SU-DHL-6 (cell line): Measurements from ENCODE around the gene GABBR2.

ENCODE experiments used
- EZH2phosphoT487 ChIP-seq: fragments of 200-600 bp; sonication (generic), shearing (Covaris generic); conservative IDR thresholded peaks from 2 replicates; pipeline ENCODE4 v1.6.1; 2018; ENCODE audit warnings: mild to moderate bottlenecking, antibody characterized with exemption, low read length, moderate library complexity, mixed read lengths
- TF ChIP-seq, protein P1 (sequence below): fragments of 200-600 bp; sonication (generic); IDR thresholded peaks from one replicate; pipeline ENCODE4 v1.5.1; 2017; ENCODE audit warnings: antibody characterized with exemption, mild to moderate bottlenecking, low read length, moderate library complexity; ENCODE audit not compliant: insufficient read depth, poor library complexity, severe bottlenecking

DNA sequence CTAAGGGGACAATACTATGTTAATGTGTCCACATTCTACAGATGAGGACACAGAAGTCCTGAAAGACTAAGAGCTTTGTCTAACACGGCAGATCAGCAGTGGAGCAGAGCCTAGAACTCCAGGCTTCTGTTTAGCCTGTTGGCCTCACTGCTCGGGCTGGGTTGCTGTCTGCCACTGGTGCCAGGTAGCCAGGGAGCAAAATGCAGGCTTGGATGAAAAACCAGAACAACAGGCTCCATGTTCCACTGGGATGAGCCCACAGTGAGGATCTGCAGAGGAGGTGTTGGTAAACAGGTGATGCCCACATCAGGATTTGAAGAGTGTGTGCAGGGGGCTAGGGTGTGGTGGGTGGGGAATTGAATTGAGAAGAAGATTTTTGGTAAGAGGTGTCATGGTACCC is 339.3 kb downstream of the GABBR2 start:
- TF ChIP-seq, protein P1, sequence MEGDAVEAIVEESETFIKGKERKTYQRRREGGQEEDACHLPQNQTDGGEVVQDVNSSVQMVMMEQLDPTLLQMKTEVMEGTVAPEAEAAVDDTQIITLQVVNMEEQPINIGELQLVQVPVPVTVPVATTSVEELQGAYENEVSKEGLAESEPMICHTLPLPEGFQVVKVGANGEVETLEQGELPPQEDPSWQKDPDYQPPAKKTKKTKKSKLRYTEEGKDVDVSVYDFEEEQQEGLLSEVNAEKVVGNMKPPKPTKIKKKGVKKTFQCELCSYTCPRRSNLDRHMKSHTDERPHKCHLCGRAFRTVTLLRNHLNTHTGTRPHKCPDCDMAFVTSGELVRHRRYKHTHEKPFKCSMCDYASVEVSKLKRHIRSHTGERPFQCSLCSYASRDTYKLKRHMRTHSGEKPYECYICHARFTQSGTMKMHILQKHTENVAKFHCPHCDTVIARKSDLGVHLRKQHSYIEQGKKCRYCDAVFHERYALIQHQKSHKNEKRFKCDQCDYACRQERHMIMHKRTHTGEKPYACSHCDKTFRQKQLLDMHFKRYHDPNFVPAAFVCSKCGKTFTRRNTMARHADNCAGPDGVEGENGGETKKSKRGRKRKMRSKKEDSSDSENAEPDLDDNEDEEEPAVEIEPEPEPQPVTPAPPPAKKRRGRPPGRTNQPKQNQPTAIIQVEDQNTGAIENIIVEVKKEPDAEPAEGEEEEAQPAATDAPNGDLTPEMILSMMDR, result no peak
- TF ChIP-seq EZH2phosphoT487, result no peak
